ENCODE data around the gene PPP1R27.

Gene PPP1R27

GRCh38 chr17:81792675-81793615, 41.9 kb downstream of the PPP1R27 start:
- ATAC-seq = no peak
- Mint-ChIP-seq H3K4me3 (no peak overlapping the region), H3K36me3 (no peaks in the 10 kb centered on the region), H3K27me3 (no peaks in the 10 kb centered on the region), H3K9me3 (no peaks in the 10 kb centered on the region), H3K4me1 (no peaks in the 10 kb centered on the region), H3K27ac (no peak overlapping the region)

All from stimulated activated memory B cell treated with anti-CD40 and anti-IgM and Interleukin-4, amounts not matched to agents 10 μg/mL and 1 μg/mL and 100 μg/mL, for 72 hours (primary cell).